ENCODE measurements around the gene ABHD12B.
"Not testable (repeated sequence)": the region's sequence is repeated elsewhere in the genome, so short reads cannot be mapped to it uniquely, and the experiment has no call there.

ABHD12B gene

DNA sequence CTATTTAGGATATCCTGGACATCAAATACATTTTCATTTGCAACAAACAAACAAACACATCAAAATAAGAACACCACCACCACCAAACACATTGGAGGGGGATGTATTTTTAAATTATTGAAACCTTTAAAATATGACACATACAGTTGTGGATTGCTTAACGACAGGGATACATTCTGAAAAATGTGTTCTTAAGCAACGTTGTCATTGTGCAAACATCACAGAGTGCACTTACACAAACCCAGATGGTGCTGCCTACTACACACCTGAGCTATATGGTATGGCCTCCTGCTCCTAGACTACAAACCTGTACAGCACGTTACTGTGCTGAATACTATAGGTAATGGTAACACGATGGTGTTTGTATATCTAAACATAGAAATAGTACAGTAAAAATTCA is 53.0 kb downstream of the ABHD12B start:
- CTCF ChIA-PET: interaction anchor here (0.6 to 1.2 kb wide), 2 partner anchors 11 to 40 kb away, joined by 4 read pairs; no protein-coding TSS in a partner anchor
- Mint-ChIP-seq H3K4me1 (no peaks in the 10 kb centered on the region), H3K4me3 (no peak overlapping the region), H3K36me3 (no peaks in the 10 kb centered on the region), H3K27me3 (peaks cover 9% of the 10 kb centered on the region), H3K9me3 (no peaks in the 10 kb centered on the region), H3K27ac (no peak overlapping the region)
- DNase-seq: no peak

DNA sequence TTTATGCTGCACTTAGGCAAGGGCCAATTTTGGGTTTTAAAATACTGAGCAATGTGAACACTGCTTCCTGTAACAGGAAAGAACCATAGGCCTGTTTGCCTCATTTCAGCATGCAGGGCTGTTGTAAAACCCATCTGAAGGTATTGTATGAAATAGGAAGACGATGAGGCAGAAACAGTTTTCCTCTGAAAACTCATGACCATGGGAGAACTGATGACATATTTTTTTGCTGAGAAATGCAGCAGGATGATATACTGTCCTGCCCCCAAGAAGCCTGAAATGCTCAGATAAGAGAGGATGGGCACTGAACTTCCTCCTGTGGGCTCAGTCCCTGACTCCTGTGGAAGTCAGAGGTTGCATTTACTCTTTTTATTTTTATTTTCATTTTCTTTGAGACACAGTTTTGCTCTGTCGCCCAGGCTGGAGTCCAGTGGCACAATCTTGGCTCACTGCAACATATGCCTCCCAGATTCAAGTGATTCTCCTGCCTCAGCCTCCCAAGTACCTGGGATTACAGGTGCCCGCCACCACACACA is 55.1 kb downstream of the ABHD12B start:
- Mint-ChIP-seq H3K27ac (no peak overlapping the region), H3K4me3 (no peak overlapping the region), H3K4me1 (no peaks in the 10 kb centered on the region), H3K27me3 (peaks cover 14% of the 10 kb centered on the region), H3K36me3 (no peaks in the 10 kb centered on the region), H3K9me3 (no peaks in the 10 kb centered on the region)
- CTCF ChIA-PET: interaction anchor here (0.7 kb wide), 1 partner anchor 79 kb away, joined by 3 read pairs; no protein-coding TSS in a partner anchor
- no peak for DNase-seq

DNA sequence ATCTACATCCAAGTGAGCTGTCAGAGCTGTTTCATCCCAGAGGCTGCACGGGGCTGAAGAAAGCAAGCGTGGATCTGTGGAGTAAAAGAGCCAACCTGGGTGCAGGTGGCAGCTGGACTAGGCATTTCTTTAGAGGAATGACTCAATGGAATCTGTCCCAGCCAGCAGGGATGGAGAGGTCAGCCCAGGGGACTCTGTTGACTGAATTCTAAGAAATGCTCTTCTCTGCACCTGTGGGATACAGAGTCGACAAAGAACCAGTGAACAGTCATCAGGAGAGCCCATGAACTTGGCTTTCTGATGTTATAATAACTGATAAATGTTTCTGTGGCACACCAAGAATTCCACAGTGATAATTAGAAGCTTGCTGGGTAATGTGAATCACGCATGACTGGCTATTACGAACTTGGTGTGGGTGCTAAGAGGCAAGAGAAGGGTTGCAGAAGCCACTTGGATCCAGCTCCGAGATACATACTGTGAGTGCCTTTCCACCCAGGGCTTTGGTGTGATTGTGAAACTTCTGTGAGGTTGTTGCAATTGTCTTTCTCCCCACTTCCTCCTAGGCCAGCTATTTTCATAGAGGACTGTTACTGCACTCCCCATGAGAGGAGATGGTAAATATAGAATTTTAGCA is 56.3 kb downstream of the ABHD12B start:
- Mint-ChIP-seq H3K9me3 (no peaks in the 10 kb centered on the region), H3K4me1 (no peaks in the 10 kb centered on the region), H3K4me3 (no peak overlapping the region), H3K36me3 (no peaks in the 10 kb centered on the region), H3K27me3 (peaks cover 21% of the 10 kb centered on the region), H3K27ac (no peak overlapping the region)
- no peak for DNase-seq
- CTCF ChIA-PET: interaction anchor here (0.7 kb wide), 1 partner anchor 81 kb away, joined by 3 read pairs; no protein-coding TSS in a partner anchor

DNA sequence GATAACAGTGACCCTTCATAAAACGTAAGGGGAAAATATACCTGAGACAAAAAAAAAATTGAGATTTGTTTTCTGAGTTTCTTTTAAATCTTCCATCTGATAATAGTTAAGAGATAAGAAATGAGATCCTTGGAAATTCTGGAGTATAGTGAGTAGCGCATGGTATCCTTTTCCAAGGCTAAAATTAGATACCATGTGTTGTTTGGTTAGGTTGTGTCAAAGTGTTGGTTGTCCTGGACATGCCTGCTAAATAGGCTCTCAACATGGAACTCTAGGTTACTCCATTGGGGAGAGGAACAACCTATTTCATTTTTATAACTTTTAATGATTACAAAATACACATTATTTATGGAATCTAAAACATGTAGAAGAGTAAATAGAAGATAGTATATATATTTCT is 57.7 kb downstream of the ABHD12B start:
- H3K9me3 Mint-ChIP-seq: no peaks in the 10 kb centered on the region
- H3K4me1 Mint-ChIP-seq: no peaks in the 10 kb centered on the region
- no peak for DNase-seq
- H3K27ac Mint-ChIP-seq: no peak overlapping the region
- no peak overlapping the region for H3K4me3 Mint-ChIP-seq
- CTCF ChIA-PET: no interaction called here
- no peaks in the 10 kb centered on the region for H3K36me3 Mint-ChIP-seq
- H3K27me3 Mint-ChIP-seq: peaks cover 21% of the 10 kb centered on the region

DNA sequence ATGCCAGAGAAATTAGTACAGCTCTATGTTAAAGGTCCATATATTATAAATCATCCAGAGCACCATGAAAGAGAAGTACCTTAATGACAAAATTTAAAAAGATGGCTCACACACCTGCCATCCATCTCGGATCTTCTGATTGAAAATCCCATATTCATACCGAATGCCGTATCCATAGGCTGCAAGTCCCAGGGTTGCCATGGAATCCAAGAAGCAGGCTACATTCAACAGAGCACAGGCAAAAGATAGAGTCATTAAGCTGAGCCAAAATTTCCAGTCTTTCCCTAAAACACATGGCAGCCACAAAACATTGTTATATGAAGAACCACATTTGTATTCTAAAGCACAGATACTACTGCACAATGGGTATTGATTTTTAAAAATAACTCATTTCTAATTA is 59.7 kb downstream of the ABHD12B start:
- Mint-ChIP-seq H3K27ac (no peak overlapping the region), H3K4me1 (no peaks in the 10 kb centered on the region), H3K9me3 (no peaks in the 10 kb centered on the region), H3K27me3 (peaks cover 28% of the 10 kb centered on the region), H3K4me3 (no peak overlapping the region), H3K36me3 (no peaks in the 10 kb centered on the region)
- CTCF ChIA-PET: no interaction called here
- no peak for DNase-seq

DNA sequence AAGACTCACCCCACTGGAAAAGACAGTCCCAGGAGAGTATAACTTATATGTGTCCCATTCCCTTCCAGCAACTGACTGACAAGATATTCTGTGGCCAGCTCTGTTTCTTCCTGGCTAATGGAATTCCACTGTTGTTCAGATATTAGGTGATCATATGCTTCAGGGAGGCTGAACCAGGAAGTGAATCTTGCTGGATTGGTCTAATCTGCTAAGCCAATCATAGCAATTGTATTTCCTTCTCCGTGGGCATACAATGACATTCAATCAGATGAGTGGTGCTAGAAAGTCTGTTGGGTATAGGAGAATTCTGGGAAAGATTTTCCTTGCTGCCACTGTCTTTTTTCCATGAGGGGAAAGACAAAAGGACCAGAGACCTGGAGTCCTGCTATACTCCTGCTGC is 60.3 kb downstream of the ABHD12B start:
- Mint-ChIP-seq H3K27me3 (peaks cover 28% of the 10 kb centered on the region), H3K4me1 (peaks cover 3% of the 10 kb centered on the region), H3K4me3 (no peak overlapping the region), H3K36me3 (no peaks in the 10 kb centered on the region), H3K9me3 (no peaks in the 10 kb centered on the region), H3K27ac (no peak overlapping the region)
- DNase-seq: no peak
- CTCF ChIA-PET: no interaction called here

DNA sequence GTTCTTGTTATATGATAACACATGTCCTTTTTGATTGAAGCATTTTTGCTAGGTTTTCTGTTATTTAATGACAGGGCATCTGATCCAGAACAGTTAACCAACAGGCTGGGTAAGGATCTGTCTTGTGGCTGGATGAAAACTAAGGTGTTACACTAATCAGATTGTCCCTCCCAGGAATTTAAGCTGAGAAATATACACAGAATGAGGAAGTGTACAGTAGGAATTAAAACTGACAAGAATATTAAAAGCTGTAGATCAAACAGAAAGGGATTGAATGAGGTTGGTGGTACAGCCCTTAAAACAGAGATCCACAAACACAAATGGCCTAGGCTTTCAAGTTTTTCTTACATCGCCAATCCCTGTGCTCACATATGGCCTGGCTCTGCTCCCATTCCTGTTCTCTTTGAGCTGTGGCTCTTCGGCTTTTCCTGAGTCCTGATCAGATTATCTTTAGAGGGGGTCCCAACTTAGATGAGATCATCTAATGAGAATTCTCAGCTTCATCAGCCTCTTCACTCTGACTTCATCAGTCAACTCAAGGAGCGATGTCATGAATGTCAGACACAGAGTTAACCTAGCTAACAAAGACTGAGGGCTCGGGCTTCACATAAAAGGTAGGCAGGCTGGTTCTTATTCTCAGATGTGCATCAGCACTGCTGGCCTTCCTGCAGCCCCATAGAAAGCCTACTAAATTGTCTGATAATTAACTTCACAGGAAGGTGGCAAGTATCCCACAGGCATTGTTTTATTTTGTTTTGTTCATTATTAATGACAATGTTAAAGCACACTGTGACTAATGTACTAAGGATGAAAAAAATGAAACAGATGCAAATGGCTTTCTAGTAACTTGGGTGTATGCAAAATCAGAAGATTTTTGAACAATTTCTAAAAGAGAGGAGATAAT is 61.0 kb downstream of the ABHD12B start:
- H3K27me3 Mint-ChIP-seq: peaks cover 26% of the 10 kb centered on the region
- DNase-seq: no peak
- H3K27ac Mint-ChIP-seq: no peak overlapping the region
- H3K4me3 Mint-ChIP-seq: no peak overlapping the region
- H3K36me3 Mint-ChIP-seq: no peaks in the 10 kb centered on the region
- no peaks in the 10 kb centered on the region for H3K9me3 Mint-ChIP-seq
- H3K4me1 Mint-ChIP-seq: peaks cover 3% of the 10 kb centered on the region
- CTCF ChIA-PET: no interaction called here

DNA sequence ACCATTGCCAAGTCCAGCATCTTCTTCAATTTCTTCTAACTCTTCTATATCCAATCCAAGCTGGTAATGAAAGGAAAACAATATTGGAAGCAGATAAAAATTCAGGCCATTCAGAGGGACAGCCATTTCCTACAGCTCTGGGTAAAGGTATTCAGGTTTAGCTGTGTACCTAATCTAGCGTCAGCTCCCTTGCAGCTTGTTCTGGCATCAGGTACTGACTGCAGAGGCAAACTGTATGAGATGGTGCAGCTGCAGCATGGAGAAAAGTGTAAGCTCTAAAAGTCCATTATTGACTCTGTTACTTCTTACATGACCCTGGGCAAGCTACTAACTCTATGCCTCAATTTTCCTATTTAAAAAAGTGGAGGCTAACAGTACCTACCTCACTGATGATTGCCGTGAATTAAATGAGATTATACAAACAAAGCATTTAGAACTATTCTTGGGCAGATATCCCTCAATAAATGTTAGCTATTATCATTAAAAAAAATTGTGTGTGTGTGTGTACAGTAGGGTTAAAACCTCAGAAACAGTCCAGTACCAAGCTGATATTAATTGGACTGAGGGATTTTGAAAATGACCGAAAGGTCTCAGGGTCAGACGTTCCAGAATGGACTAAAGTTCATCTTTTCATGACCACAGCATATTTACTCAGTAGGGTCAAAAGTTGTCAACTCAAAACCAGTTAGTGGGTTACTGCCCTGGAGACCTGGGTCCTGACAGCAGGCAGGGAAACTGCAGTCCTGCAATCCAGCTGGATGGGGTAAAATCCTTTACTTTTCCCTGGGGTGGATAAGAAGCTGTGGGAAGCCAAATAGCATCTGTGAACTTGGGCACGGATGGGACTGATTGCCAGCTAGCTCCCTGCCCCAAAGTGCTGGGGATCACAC is 63.5 kb downstream of the ABHD12B start:
- Mint-ChIP-seq H3K4me1 (peaks cover 3% of the 10 kb centered on the region), H3K27me3 (peaks cover 18% of the 10 kb centered on the region), H3K27ac (no peak overlapping the region), H3K36me3 (no peaks in the 10 kb centered on the region), H3K4me3 (no peak overlapping the region), H3K9me3 (no peaks in the 10 kb centered on the region)
- CTCF ChIA-PET: interaction anchor here (1.7 kb wide), 1 partner anchor 10 kb away, joined by 4 read pairs; no protein-coding TSS in a partner anchor
- DNase-seq: no peak

DNA sequence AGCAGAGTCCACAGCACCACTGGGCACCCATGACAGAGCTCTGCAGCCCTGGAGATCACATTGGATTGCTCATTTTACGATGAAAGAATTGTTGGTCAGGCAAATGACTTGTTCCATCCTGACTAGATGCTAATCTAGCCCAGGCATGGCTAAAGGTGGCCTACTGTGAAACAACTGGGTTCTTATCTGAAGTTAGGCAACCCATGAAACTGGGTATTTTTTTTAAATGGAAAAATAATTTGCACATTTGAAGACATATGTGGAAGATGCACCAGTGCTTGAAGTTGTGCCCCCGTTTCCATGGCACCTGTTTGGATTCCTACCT is 64.1 kb downstream of the ABHD12B start:
- DNase-seq: no peak
- H3K27ac Mint-ChIP-seq: no peak overlapping the region
- peaks cover 19% of the 10 kb centered on the region for H3K27me3 Mint-ChIP-seq
- no peaks in the 10 kb centered on the region for H3K36me3 Mint-ChIP-seq
- CTCF ChIA-PET: interaction anchor here (1.7 kb wide), 1 partner anchor 11 kb away, joined by 4 read pairs; no protein-coding TSS in a partner anchor
- H3K4me1 Mint-ChIP-seq: peaks cover 3% of the 10 kb centered on the region
- H3K9me3 Mint-ChIP-seq: no peaks in the 10 kb centered on the region
- H3K4me3 Mint-ChIP-seq: no peak overlapping the region

DNA sequence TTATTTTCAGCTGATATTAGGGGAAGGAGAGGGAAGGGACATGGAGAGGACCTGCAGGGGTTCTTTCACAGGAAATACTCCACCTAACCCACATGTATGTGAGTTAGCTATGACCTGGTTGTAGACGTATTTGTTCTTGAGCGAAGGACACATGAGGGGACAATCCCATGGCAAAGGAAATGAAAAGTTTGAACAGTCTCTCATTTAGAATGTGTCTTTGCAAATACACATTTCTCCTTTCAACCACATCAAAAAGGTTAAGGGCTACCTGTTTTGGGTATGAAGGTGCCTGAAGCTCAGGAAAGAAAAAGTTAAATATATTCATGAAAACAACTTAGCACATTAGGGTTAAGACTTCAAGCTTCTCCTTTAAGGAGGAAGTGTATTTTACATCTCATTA is 65.0 kb downstream of the ABHD12B start:
- CTCF ChIA-PET: no interaction called here
- no peaks in the 10 kb centered on the region for H3K9me3 Mint-ChIP-seq
- H3K36me3 Mint-ChIP-seq: no peaks in the 10 kb centered on the region
- peaks cover 3% of the 10 kb centered on the region for H3K4me1 Mint-ChIP-seq
- no peak overlapping the region for H3K4me3 Mint-ChIP-seq
- DNase-seq: no peak
- H3K27ac Mint-ChIP-seq: no peak overlapping the region
- H3K27me3 Mint-ChIP-seq: peaks cover 28% of the 10 kb centered on the region

DNA sequence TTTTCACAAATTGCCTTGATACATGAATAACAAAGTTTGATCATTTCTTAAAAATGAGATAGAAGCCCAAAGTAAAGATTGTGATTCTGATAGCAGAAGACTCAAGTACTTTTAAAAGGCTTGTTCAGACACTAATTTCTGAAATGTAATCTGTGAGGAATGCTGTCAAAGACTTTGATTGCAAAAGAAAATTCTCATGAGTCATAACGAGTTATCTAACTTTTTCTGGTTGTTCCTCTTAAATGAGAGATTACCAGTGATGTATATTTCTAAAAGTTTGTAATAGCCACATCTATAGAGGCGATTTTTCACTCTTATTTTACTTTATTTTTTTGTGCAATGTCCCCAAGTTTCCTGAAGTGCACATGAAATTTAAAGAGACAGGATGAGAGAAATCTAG is 65.5 kb downstream of the ABHD12B start:
- no peak for DNase-seq
- Mint-ChIP-seq H3K9me3 (no peaks in the 10 kb centered on the region), H3K27me3 (peaks cover 32% of the 10 kb centered on the region), H3K4me3 (no peak overlapping the region), H3K36me3 (no peaks in the 10 kb centered on the region), H3K4me1 (peaks cover 3% of the 10 kb centered on the region), H3K27ac (no peak overlapping the region)
- CTCF ChIA-PET: no interaction called here

DNA sequence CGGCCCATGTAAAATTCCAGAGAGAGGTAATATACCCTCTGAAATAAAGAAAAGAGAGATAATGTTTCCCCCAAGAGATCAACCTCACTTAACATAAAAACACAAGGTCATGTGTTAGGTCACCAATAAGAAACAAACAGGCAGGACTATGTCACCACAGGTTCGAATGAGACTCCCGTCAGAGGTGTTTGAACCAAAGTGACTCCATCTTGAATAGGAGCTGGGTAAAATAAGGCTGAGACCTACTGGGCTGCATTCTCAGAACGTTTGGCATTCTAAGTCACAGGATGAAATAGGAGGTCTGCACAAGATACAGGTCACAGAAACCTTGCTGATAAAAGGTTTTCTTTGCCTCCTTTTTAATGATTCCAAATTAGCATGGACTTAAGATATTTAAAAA is 65.9 kb downstream of the ABHD12B start:
- peaks cover 3% of the 10 kb centered on the region for H3K4me1 Mint-ChIP-seq
- peaks cover 32% of the 10 kb centered on the region for H3K27me3 Mint-ChIP-seq
- DNase-seq: no peak
- no peaks in the 10 kb centered on the region for H3K36me3 Mint-ChIP-seq
- H3K9me3 Mint-ChIP-seq: no peaks in the 10 kb centered on the region
- H3K4me3 Mint-ChIP-seq: no peak overlapping the region
- H3K27ac Mint-ChIP-seq: no peak overlapping the region
- CTCF ChIA-PET: no interaction called here

DNA sequence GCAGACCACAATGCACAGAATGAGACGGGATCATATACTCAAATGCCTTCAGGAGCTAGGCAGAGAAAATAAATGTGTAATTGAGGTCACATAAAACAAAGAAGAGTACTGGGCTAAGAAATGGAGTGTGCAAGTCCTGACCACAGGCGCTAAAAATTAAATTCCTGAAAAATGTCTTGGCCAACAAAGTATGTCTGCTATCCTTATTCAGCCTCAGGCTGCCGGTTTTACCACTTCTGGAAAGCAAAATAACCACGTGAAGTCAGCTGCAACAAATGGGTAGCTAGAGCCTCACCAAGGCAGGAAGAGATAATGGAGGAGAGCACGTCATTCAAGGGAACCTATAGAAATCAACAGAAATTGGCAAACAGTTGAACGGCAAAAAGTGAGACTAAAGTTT is 69.3 kb downstream of the ABHD12B start:
- H3K27ac Mint-ChIP-seq: no peak overlapping the region
- CTCF ChIA-PET: interaction anchor here (0.7 kb wide), 1 partner anchor 23 kb away, joined by 3 read pairs; no protein-coding TSS in a partner anchor
- H3K4me3 Mint-ChIP-seq: no peak overlapping the region
- H3K27me3 Mint-ChIP-seq: peaks cover 55% of the 10 kb centered on the region
- H3K36me3 Mint-ChIP-seq: peaks cover 2% of the 10 kb centered on the region
- DNase-seq: no peak
- no peaks in the 10 kb centered on the region for H3K9me3 Mint-ChIP-seq
- H3K4me1 Mint-ChIP-seq: peaks cover 18% of the 10 kb centered on the region

DNA sequence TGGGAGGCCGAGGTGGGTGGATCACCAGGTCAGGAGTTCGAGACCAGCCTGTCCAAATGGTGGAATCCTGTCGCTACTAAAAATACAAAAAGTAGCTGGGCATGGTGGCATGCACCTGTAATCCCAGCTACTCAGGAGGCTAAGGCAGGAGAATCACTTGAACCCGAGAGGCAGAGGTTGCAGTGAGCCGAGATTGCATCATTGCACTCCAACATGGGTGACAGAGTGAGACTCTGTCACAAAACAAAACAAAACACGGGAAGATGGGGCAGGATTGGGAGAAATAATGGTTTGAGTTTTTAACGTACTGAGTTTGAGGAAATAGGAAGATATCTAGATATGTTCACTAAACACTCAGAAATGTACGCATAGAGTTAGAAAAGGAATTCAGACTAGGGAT is 69.8 kb downstream of the ABHD12B start:
- CTCF ChIA-PET: interaction anchor here (0.7 kb wide), 1 partner anchor 23 kb away, joined by 3 read pairs; no protein-coding TSS in a partner anchor
- Mint-ChIP-seq H3K27me3 (peaks cover 55% of the 10 kb centered on the region), H3K4me1 (peaks cover 18% of the 10 kb centered on the region)
- not testable (repeated sequence) for DNase-seq, H3K36me3 Mint-ChIP-seq, H3K4me3 Mint-ChIP-seq, H3K27ac Mint-ChIP-seq, H3K9me3 Mint-ChIP-seq
